HepG2 (cell line): ENCODE measurements around the gene SOX12. TPM values are rescaled to one million over a fixed set of nuclear protein-coding genes. Genes with fewer than 3 reads are reported as not detected.

ENCODE experiments used
- ATF6 ChIP-seq: sonication (generic); formaldehyde crosslinking; conservative IDR thresholded peaks from 2 replicates; pipeline ENCODE4 v1.4.0; 2020; ENCODE audit warnings: missing genetic modification reagents
- JDP2 ChIP-seq: sonication (generic); formaldehyde crosslinking; IDR thresholded peaks from 2 replicates; pipeline ENCODE4 v1.8.1; 2022; ENCODE audit warnings: missing genetic modification reagents, borderline replicate concordance
- KIAA2018 ChIP-seq: sonication (generic); formaldehyde crosslinking; IDR thresholded peaks from 2 replicates; pipeline ENCODE4 v1.5.0; 2020; ENCODE audit warnings: mild to moderate bottlenecking, missing genetic modification reagents, borderline replicate concordance
- KLF12 ChIP-seq: sonication (generic); formaldehyde crosslinking; IDR thresholded peaks from 2 replicates; pipeline ENCODE4 v1.4.0; 2020; ENCODE audit warnings: missing genetic modification reagents, borderline replicate concordance
- REL ChIP-seq: sonication (generic); formaldehyde crosslinking; conservative IDR thresholded peaks from 2 replicates; pipeline ENCODE4 v1.8.0; 2022; ENCODE audit warnings: mild to moderate bottlenecking, missing genetic modification reagents, moderate library complexity
- SMARCE1 ChIP-seq: fragments of 450-650 bp; IDR thresholded peaks from 2 replicates; pipeline ENCODE4 v1.6.1; 2017; ENCODE audit warnings: borderline replicate concordance
- ZBTB2 ChIP-seq: sonication (generic); formaldehyde crosslinking; IDR thresholded peaks from 2 replicates; pipeline ENCODE4 v1.8.0; 2022; ENCODE audit warnings: low read depth, missing genetic modification reagents
- ZBTB25 ChIP-seq: IDR thresholded peaks from 2 replicates; pipeline ENCODE4 v1.6.1; 2018; ENCODE audit warnings: missing genetic modification reagents
- ZBTB33 ChIP-seq: sonication (generic); formaldehyde crosslinking; IDR thresholded peaks from 2 replicates; pipeline ENCODE4 v1.4.0; 2020; ENCODE audit warnings: missing genetic modification reagents
- ZNF710 ChIP-seq: sonication (generic); formaldehyde crosslinking; IDR thresholded peaks from 2 replicates; pipeline ENCODE4 v1.5.0; 2020; ENCODE audit warnings: mild to moderate bottlenecking, missing genetic modification reagents, borderline replicate concordance
- polyA plus RNA-seq, 8 experiments: library from polyadenylated mRNA; depleted of rRNA in 3 of 8; stranded (reverse) in 7 of 8; unstranded in 1 of 8; fragments of >200 nt; fragmentation: Illumina TruSeq in 4 of 8; extraction: Trizol in 4 of 8; gene quantifications; 2 replicates each; pipeline versions ENCODE4 v1.2.1 to v1.2.3, GENCODE V29; 2011 to 2016; ENCODE audit warnings: low read depth in 4 of 8, missing spikeins in 1 of 8, mixed read lengths in 1 of 8; ENCODE audit not compliant: insufficient read depth in 1 of 8
- total RNA-seq, 5 experiments: library from RNA; depleted of rRNA; stranded (reverse); fragments of >200 nt; fragmentation: Illumina TruSeq; extraction: Trizol; gene quantifications; 2 replicates each; pipeline ENCODE4 v1.2.3, GENCODE V29; 2016; ENCODE audit warnings: low read depth in 1 of 5

Gene SOX12
- total and polyA plus RNA-seq, 2 of the 13 experiments (the other 11 are each of a cell fraction or from before 2014, with no cell fraction given), result 10.0 to 18.7 TPM

- TF ChIP-seq ZBTB33 (CRISPR knock-in tag), result 0 out of 2 replicates have a peak, but pooled peaks have one; percentile 9
- TF ChIP-seq REL (CRISPR knock-in tag), result 0 out of 2 replicates have a peak, but pooled peaks have one; percentile 9
- TF ChIP-seq ZBTB2 (CRISPR knock-in tag), result no peak
- TF ChIP-seq ZNF710 (CRISPR knock-in tag), result no peak
- TF ChIP-seq ZBTB25, result no peak
- TF ChIP-seq SMARCE1, result no peak
- TF ChIP-seq KIAA2018 (CRISPR knock-in tag), result no peak
- 0 out of 2 replicates have a peak, but pooled peaks have one; percentile 73 for TF ChIP-seq ATF6
- no peak; the same call in 1 of the 2 replicates for TF ChIP-seq KLF12 (CRISPR knock-in tag)
- TF ChIP-seq JDP2, result 0 out of 2 replicates have a peak, but pooled peaks have one; percentile 31
These were observed 1.4 kb downstream of the SOX12 start (continued) for GRCh38 chr20:326645-327185.
